Activated CD8-positive, alpha-beta T cell treated with anti-CD3 and anti-CD28 coated beads, Interleukin-2, amount 10 ng/mL, durations not matched to agents 7 days and 5 days (primary cell): ENCODE results near the gene ANLN. TPM values are rescaled to one million over a fixed set of nuclear protein-coding genes. Genes with fewer than 3 reads are reported as not detected.
"Not testable (repeated sequence)": the region's sequence is repeated elsewhere in the genome, so short reads cannot be mapped to it uniquely, and the experiment has no call there.

Experiments used
- ATAC-seq: fragments of 150-1000 bp; cut with Tn5 transposase; one replicate; pipeline ENCODE4 v1.10.0; 2021; ENCODE audit warnings: moderate library complexity
- CTCF ChIA-PET: fragments of 350-600 bp; sonication (Branson Sonifier 250); formaldehyde crosslinking; loops from one replicate; lab custom pipeline; 2021; ENCODE audit warnings: antibody characterized with exemption; lab: Charles Lee
- POLR2A ChIA-PET: fragments of 350-600 bp; sonication (Branson Sonifier 250); formaldehyde crosslinking; loops from one replicate; lab custom pipeline; 2021; ENCODE audit warnings: antibody characterized with exemption; lab: Charles Lee
- DNase-seq: peaks from one replicate; pipeline ENCODE4 v3.0.0-alpha.2; 2020
- H3K27ac Mint-ChIP-seq: one replicate; pipeline ENCODE4 v1.8.0; 2021; ENCODE audit warnings: mild to moderate bottlenecking, mixed read lengths
- H3K27me3 Mint-ChIP-seq: one replicate; pipeline ENCODE4 v1.8.0; 2021; ENCODE audit warnings: low read depth, mixed read lengths
- H3K36me3 Mint-ChIP-seq: one replicate; pipeline ENCODE4 v1.8.0; 2021; ENCODE audit warnings: low read depth, mixed read lengths
- H3K4me1 Mint-ChIP-seq: one replicate; pipeline ENCODE4 v1.8.0; 2021; ENCODE audit warnings: low read depth, mixed read lengths
- H3K4me3 Mint-ChIP-seq: one replicate; pipeline ENCODE4 v1.8.0; 2021; ENCODE audit warnings: mild to moderate bottlenecking, mixed read lengths
- H3K9me3 Mint-ChIP-seq: one replicate; pipeline ENCODE4 v1.8.0; 2022; ENCODE audit warnings: mixed read lengths; ENCODE audit not compliant: insufficient read depth
- total RNA-seq, 2 experiments: library from RNA; stranded (reverse); gene quantifications; one replicate each; pipeline ENCODE4 v1.2.3, GENCODE V29; 2021

ANLN gene
- total RNA-seq, 2 experiments from 2014 or later = 80.8 to 83.3 TPM

- Mint-ChIP-seq H3K4me1 (peaks cover 3% of the 10 kb centered on the region), H3K36me3 (no peaks in the 10 kb centered on the region), H3K9me3 (no peaks in the 10 kb centered on the region), H3K27me3 (peaks cover 16% of the 10 kb centered on the region), H3K27ac (no peak overlapping the region), H3K4me3 (no peak overlapping the region)
- ATAC-seq (no peak), DNase-seq (no peak)
- ChIA-PET POLR2A (interaction anchor here (0.8 kb wide), 1 partner anchor 181 kb away, joined by 3 read pairs; no protein-coding TSS in a partner anchor), CTCF (interaction anchor here (1.3 to 6.6 kb wide), 5 partner anchors 16 to 710 kb away, joined by 3 to 100 read pairs (median 40); no protein-coding TSS in a partner anchor)
Observed at GRCh38 chr7:36490419-36490830, 100.8 kb downstream of the ANLN start.

- ChIA-PET CTCF (interaction anchor here (1.1 to 6.6 kb wide), 5 partner anchors 20 to 709 kb away, joined by 3 to 100 read pairs (median 5); no protein-coding TSS in a partner anchor), POLR2A (no interaction called here)
- Mint-ChIP-seq H3K4me3 (no peak overlapping the region), H3K27me3 (peaks cover 18% of the 10 kb centered on the region), H3K4me1 (peaks cover 3% of the 10 kb centered on the region), H3K36me3 (no peaks in the 10 kb centered on the region), H3K9me3 (no peaks in the 10 kb centered on the region), H3K27ac (no peak overlapping the region)
- DNase-seq (no peak), ATAC-seq (no peak)
Observed at GRCh38 chr7:36491317-36491716, 101.7 kb downstream of the ANLN start.

- H3K4me1 Mint-ChIP-seq = no peaks in the 10 kb centered on the region
- no peak for DNase-seq
- CTCF ChIA-PET = interaction anchor here (1.0 to 1.1 kb wide), 2 partner anchors 173 to 685 kb away, joined by 3 to 4 read pairs; no protein-coding TSS in a partner anchor
- H3K4me3 Mint-ChIP-seq = no peak overlapping the region
- H3K9me3 Mint-ChIP-seq = no peaks in the 10 kb centered on the region
- no peak overlapping the region for H3K27ac Mint-ChIP-seq
- POLR2A ChIA-PET = no interaction called here
- ATAC-seq = no peak
- no peaks in the 10 kb centered on the region for H3K36me3 Mint-ChIP-seq
- H3K27me3 Mint-ChIP-seq = peaks cover 17% of the 10 kb centered on the region
Observed at GRCh38 chr7:36496576-36496975, 106.9 kb downstream of the ANLN start.

GRCh38 chr7:36497176-36497575 is 107.5 kb downstream of the ANLN start:
- H3K36me3 Mint-ChIP-seq, DNase-seq, H3K27ac Mint-ChIP-seq, H3K9me3 Mint-ChIP-seq, H3K4me3 Mint-ChIP-seq, POLR2A ChIA-PET, ATAC-seq, H3K4me1 Mint-ChIP-seq: not testable (repeated sequence)
- CTCF ChIA-PET = interaction anchor here (1.0 to 1.1 kb wide), 2 partner anchors 173 to 685 kb away, joined by 3 to 4 read pairs; no protein-coding TSS in a partner anchor
- peaks cover 12% of the 10 kb centered on the region for H3K27me3 Mint-ChIP-seq

GRCh38 chr7:36497775-36498174 is 108.1 kb downstream of the ANLN start:
- Mint-ChIP-seq H3K4me1 (no peaks in the 10 kb centered on the region), H3K27ac (no peak overlapping the region), H3K9me3 (no peaks in the 10 kb centered on the region), H3K4me3 (no peak overlapping the region), H3K27me3 (peaks cover 12% of the 10 kb centered on the region), H3K36me3 (no peaks in the 10 kb centered on the region)
- DNase-seq (no peak), ATAC-seq (no peak)
- ChIA-PET POLR2A (no interaction called here), CTCF (interaction anchor here (1.1 kb wide), 1 partner anchor 684 kb away, joined by 4 read pairs; no protein-coding TSS in a partner anchor)

Other genes with a start within 250 kb of the ANLN start
- gene EEPD1, start 236.6 kb upstream of the ANLN start, total RNA-seq = 1 to 10 TPM; 2.6 TPM